IPS DF 19.7 (cell line): ENCODE data around the gene F8.
"Not testable (repeated sequence)": the region's sequence is repeated elsewhere in the genome, so short reads cannot be mapped to it uniquely, and the experiment has no call there.

ENCODE experiments used
- DNase-seq: peaks from one replicate; pipeline ENCODE4 v3.0.0-alpha.2; 2013; ENCODE audit warnings: low read depth, low spot score

F8 gene

GRCh38 chrX:155031657-155032056, 9.1 kb upstream of the F8 start:
- DNase-seq = no peak

GRCh38 chrX:155028877-155029291, 6.4 kb upstream of the F8 start:
- DNase-seq = no peak

GRCh38 chrX:155028129-155028528, 5.6 kb upstream of the F8 start:
- no peak for DNase-seq

- DNase-seq = no peak
Observed at GRCh38 chrX:155027509-155028066, 5.1 kb upstream of the F8 start.

- DNase-seq = no peak
Observed at GRCh38 chrX:155026727-155027508, 4.4 kb upstream of the F8 start, which contains the start of gene FUNDC2. Gene FUNDC2, plus strand, starts transcription at chrX:155026844. Its CDS starts 95 bp downstream, at chrX:155026939.

GRCh38 chrX:155026420-155026726, 3.9 kb upstream of the F8 start:
- no peak for DNase-seq

- DNase-seq = no peak
Observed at GRCh38 chrX:155023907-155024833, 1.6 kb upstream of the F8 start.

- DNase-seq = no peak
Observed at GRCh38 chrX:155020591-155020990, 1.9 kb downstream of the F8 start.

GRCh38 chrX:155009994-155010472, 12.5 kb downstream of the F8 start:
- no peak for DNase-seq

GRCh38 chrX:155008578-155008977, 13.9 kb downstream of the F8 start:
- DNase-seq = not testable (repeated sequence)

- not testable (repeated sequence) for DNase-seq
Observed at GRCh38 chrX:155006913-155007671, 15.4 kb downstream of the F8 start.

GRCh38 chrX:155006379-155006778, 16.1 kb downstream of the F8 start:
- not testable (repeated sequence) for DNase-seq

- DNase-seq = no peak
Observed at GRCh38 chrX:155005190-155005589, 17.3 kb downstream of the F8 start.

GRCh38 chrX:155001873-155002272, 20.6 kb downstream of the F8 start:
- DNase-seq = no peak

GRCh38 chrX:155000841-155001240, 21.7 kb downstream of the F8 start:
- no peak for DNase-seq

- DNase-seq = no peak
Observed at GRCh38 chrX:154998204-154998880, 24.2 kb downstream of the F8 start.

- DNase-seq = no peak
Observed at GRCh38 chrX:154991476-154991875, 31.0 kb downstream of the F8 start.

GRCh38 chrX:154991039-154991438, 31.5 kb downstream of the F8 start:
- DNase-seq = no peak

- DNase-seq = no peak
Observed at GRCh38 chrX:154990496-154990895, 32.0 kb downstream of the F8 start.

GRCh38 chrX:154988719-154989118, 33.8 kb downstream of the F8 start:
- no peak for DNase-seq

- no peak for DNase-seq
Observed at GRCh38 chrX:154987940-154988339, 34.6 kb downstream of the F8 start.
